Left colon (tissue), 2 donors: ENCODE results near the gene STRA6. TPM values are rescaled to one million over a fixed set of nuclear protein-coding genes. Genes with fewer than 3 reads are reported as not detected.
"Not testable (repeated sequence)": the region's sequence is repeated elsewhere in the genome, so short reads cannot be mapped to it uniquely, and the experiment has no call there.

Source experiments
- ATAC-seq: fragments of 200-7000 bp; cut with Tn5 transposase; one replicate; pipeline ENCODE4 v1.9.1; 2020; ENCODE audit warnings: mild to moderate bottlenecking, moderate library complexity
- DNase-seq, 2 donors: peaks; one replicate each; pipeline ENCODE4 v3.0.0-alpha.2; 2020
- intact Hi-C, 2 donors: fragments of 100-400 bp; cut with DNase I in 1 of 2; cut with micrococcal nuclease in 1 of 2; formaldehyde crosslinking; loops; one replicate each; pipeline versions ENCODE4 v1.11.2 to v1.14.0; 2022; cut with DNase I, micrococcal nuclease
- total RNA-seq, 2 donors: library from RNA; stranded (reverse); fragmentation: NEBNext Ultra II Directional; extraction: Animal tissue kit (Norgen Biotek cat#: 25700); gene quantifications; one replicate each; pipeline ENCODE4 v1.2.1, GENCODE V29; 2021
- donor health status: DM: no; HTN: no; CAD: no.
- donor health status: DM: yes; HTN: yes; CAD: no.

The STRA6 gene
- total RNA-seq, 2 donors from 2014 or later = not detected

- intact Hi-C loops = no loop called here
- no peak for ATAC-seq
- no peak for DNase-seq
These were observed 30.5 kb downstream of the STRA6 start for GRCh38 chr15:74171965-74172541.

- no peak for DNase-seq
- ATAC-seq = peak; percentile 34
- intact Hi-C loops = no loop called here
These were observed 31.6 kb downstream of the STRA6 start for GRCh38 chr15:74170875-74171578.

- DNase-seq (no peak), ATAC-seq (no peak)
- intact Hi-C loops = no loop called here
These were observed 32.3 kb downstream of the STRA6 start for GRCh38 chr15:74170071-74170844.

- ATAC-seq (no peak), DNase-seq (no peak)
- intact Hi-C loops = no loop called here
These were observed 33.9 kb downstream of the STRA6 start for GRCh38 chr15:74168711-74169126.

GRCh38 chr15:74167891-74168331 lies 34.7 kb downstream of the STRA6 start:
- intact Hi-C loops = no loop called here
- ATAC-seq (no peak), DNase-seq (no peak)

- ATAC-seq (no peak), DNase-seq (no peak)
- intact Hi-C loops = no loop called here
These were observed 37.1 kb downstream of the STRA6 start for GRCh38 chr15:74165461-74165860.

- DNase-seq, intact Hi-C loops, ATAC-seq: not testable (repeated sequence)
These were observed 40.4 kb downstream of the STRA6 start for GRCh38 chr15:74162195-74162536.

GRCh38 chr15:74160390-74160789 lies 42.2 kb downstream of the STRA6 start:
- DNase-seq, intact Hi-C loops, ATAC-seq: not testable (repeated sequence)

- ATAC-seq (no peak), DNase-seq (no peak)
- intact Hi-C loops = no loop called here
These were observed 42.8 kb downstream of the STRA6 start for GRCh38 chr15:74159773-74160172.

GRCh38 chr15:74158855-74159650 lies 43.5 kb downstream of the STRA6 start:
- no peak for DNase-seq
- intact Hi-C loops = no loop called here
- no peak for ATAC-seq

GRCh38 chr15:74157868-74158827 lies 44.4 kb downstream of the STRA6 start:
- ATAC-seq = no peak
- intact Hi-C loops = no loop called here
- DNase-seq = no peak

- intact Hi-C loops = no loop called here
- DNase-seq (no peak), ATAC-seq (no peak)
These were observed 45.7 kb downstream of the STRA6 start for GRCh38 chr15:74156678-74157411.

- intact Hi-C loops = no loop called here
- no peak for DNase-seq
- no peak for ATAC-seq
These were observed 46.7 kb downstream of the STRA6 start for GRCh38 chr15:74155766-74156417.

GRCh38 chr15:74147051-74147450 lies 55.5 kb downstream of the STRA6 start:
- DNase-seq (no peak), ATAC-seq (no peak)
- intact Hi-C loops = no loop called here

- intact Hi-C loops = no loop called here
- DNase-seq (no peak), ATAC-seq (no peak)
These were observed 56.2 kb downstream of the STRA6 start for GRCh38 chr15:74146277-74146800.

- no peak for ATAC-seq
- DNase-seq = no peak
- intact Hi-C loops = no loop called here
These were observed 58.3 kb downstream of the STRA6 start for GRCh38 chr15:74144153-74144775.
